HG03280 (cell line): ENCODE results near the gene METTL13.

Source experiments
- ATAC-seq: cut with Tn5 transposase; IDR thresholded peaks from one replicate; pipeline ENCODE4 v1.9.1; 2021; ENCODE audit warnings: mild to moderate bottlenecking, moderate library complexity; ENCODE audit not compliant: unreplicated experiment

The METTL13 gene

GRCh38 chr1:171841931-171842761, 60.7 kb downstream of the METTL13 start:
- no peak for ATAC-seq

- ATAC-seq = no peak
These were observed 62.9 kb downstream of the METTL13 start for GRCh38 chr1:171844381-171844780.

- no peak for ATAC-seq
These were observed 64.5 kb downstream of the METTL13 start for GRCh38 chr1:171845998-171846397.
